ENCODE data around the gene TMEM207.

The TMEM207 gene

DNA sequence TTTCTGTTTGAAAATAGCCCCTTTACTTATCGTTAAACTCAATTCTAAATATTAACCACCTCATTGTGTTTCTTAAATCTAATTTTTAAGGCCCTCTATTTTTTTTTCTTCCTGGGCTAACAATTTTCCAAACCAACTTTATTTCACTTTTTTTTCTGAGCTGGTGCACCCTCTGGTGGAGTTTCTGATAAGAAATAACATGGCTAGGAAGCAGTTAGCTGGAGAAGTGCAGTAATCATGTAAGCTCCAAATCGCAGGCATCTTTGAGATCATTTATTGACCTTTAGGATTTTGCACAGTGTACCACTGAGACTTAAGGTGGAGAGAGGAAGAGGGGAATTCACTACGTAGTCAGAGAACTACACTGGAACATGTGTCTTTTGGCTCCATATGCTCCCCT is 6.4 kb downstream of the TMEM207 start:
- DNase-seq, result no peak

DNA sequence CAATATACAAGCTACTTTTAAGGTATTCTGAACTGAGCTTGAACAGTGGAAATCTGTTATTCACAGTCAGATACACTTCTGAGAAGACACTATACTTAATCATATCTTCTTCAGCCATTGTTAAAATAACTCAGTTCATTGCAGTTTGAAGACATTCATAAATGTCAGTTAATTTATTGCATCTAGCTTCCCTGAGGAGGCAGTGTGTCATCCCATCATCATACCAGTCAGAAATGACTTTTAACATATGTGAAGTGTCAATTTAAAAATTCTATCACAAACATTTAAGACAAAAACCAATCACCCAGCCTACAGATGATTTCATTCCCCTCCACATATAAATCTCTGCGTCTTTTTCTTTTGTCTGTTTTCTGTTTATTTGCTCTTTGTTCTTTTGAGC is 7.5 kb downstream of the TMEM207 start:
- no peak for DNase-seq

DNA sequence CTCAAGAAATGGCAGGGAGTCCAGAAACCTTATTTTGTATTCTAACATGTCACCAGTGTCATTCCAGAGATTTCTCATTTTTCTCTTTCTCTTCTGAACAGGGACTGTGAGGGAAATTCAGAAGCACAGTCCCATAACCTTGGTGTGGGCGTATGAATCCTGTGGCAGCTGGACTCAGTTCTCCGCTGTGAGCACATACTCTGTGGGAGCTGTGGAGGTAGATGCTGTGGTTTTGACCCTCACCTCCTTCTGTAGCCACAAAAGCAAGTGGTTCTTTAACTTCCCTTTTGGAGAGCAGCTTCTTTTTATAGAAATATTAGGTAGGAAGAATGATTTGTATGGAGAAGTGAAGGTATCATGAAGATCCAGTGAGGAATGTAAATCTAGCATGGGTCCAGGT is 13.4 kb downstream of the TMEM207 start:
- DNase-seq, result no peak

DNA sequence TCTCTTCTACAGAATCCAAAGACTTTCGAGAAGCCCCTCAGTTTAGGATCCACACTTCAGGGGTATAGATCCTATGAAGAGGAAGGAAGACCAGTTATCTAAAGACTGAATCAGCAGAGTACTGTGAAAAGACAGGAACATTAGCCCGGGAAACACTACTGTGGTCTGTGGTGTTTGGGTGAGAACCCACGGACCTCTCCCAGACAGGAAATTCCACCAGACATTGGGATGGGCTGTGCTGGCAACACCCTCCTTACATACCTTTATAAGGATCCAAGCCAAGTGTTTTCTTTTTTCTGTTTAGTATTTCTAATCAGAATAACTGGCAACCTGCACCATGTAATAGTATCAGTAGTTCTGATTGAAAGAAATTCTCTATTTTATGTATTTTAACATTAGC is 14.1 kb downstream of the TMEM207 start:
- DNase-seq, result no peak

DNA sequence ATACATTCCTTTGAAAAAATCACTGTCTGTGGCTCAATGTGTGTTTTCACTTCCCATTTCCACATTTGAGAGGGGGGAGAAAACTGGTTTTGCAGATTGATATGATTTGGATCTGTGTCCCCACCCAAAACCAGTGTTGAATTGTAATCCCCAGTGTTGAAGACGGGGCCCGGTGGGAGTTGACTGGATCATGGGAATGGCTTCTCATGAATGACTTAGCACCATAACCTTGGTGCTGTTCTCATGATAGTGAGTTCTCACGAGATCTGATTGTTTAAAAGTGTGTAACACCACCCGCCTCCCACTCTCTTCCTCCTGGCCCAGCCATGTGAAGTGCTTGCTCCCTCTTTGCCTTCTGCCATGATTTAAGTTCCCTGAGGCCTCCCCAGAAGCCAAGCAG is 16.1 kb downstream of the TMEM207 start:
- no peak for DNase-seq

DNA sequence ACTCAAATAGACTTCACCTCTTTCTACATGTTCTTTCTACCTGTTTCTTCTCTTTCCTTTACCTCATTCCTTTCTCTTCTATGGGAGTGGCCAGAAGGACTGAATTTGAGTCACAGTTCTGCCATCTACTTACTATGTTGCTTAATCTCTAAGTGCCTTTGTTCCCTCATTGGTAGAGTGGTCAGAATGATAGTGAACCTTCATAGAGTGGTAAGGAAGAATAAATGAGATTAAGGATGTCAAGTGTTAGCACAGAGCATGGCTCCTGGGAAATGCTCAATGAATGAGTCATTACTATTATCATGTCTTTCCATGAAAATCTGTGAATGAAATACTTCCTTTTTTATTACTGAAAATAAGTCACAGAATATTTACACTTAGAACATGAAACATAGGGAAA is 17.5 kb downstream of the TMEM207 start:
- DNase-seq, result no peak

DNA sequence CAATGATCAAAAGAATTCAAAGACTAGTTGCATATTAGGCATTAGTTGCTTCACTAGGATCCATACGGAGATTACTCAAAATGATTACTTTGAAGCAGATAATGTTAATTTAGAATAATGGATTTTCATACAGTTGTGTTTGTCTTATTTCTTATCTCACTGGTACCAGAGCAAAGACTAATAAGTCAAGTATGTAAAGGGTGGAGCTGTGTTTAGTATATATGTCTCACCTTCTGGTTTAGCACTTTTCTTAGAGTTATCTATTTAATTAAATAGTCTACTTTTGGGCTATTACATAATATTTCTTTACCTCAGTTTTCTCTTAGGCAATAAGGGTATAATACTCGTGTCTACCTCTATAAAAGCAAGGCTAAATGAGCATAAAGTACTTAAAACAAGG is 18.8 kb downstream of the TMEM207 start:
- DNase-seq, result no peak

DNA sequence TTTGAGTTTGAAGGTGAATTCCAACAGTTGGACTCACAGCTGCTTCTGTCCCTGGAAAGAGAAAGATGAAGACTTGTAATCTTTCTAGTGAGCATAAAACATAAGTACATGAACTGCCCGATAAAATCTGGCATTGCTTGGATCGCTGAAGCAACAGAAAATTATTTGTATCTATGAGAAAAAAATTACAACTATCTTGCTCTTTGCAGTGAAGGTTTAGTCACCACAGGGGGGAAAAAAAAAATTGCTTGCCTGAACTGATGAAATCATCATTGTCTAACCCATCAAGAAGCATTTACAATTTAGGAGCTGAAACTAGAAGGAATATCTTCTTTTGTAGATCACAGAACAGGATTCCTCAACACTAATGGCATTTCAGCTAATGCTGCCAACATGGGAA is 20.0 kb downstream of the TMEM207 start:
- DNase-seq, result no peak

DNA sequence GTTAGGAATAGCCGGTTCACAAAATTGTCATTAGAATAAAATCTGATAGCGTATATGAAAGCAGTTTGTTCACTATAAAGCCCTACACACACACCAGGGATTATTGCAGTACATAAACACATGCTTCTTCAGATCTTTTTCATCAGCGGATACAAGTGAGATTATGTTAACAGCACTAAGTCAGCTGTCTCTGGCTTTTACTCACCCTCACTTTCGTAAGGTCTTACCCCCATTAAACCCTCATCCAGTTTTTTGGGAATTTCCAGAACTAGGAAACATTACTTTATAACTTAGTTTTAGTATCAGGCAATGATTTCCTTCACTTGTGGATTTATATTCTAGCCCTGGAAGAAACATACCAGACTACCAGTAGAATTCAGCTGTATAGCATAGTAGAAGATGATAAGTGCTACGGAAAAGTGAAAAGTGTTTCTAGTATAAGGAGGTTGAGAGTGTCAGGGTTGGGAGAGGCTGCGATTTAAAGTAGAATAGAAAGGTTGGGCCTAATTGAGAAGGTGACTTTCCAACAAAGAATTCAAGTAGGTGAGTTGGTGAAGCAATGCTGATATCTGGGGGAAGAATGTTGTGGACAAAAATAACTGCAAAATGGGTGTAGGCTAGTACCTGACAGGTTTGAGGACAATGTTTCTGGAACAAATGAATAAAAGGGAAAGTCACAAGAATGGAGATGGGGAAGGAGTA is 22.7 kb downstream of the TMEM207 start:
- no peak for DNase-seq

DNA sequence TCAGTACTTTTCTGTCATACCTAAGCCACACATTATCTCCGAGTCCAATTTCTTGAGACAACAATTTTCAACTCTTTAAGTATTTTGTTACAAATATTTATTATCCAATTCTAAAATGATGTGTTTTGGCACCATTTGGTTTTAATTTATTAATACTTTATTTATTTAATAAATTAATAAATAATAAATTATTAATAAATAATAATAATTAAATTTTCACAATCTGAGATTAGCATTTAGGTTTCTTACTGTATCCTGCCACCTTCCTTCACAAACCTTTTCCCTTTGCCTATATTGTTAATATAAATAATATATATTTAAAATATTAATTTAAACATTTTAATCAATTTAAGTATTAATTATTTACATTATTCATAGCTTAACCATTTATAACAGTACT is 23.9 kb downstream of the TMEM207 start:
- no peak for DNase-seq

DNA sequence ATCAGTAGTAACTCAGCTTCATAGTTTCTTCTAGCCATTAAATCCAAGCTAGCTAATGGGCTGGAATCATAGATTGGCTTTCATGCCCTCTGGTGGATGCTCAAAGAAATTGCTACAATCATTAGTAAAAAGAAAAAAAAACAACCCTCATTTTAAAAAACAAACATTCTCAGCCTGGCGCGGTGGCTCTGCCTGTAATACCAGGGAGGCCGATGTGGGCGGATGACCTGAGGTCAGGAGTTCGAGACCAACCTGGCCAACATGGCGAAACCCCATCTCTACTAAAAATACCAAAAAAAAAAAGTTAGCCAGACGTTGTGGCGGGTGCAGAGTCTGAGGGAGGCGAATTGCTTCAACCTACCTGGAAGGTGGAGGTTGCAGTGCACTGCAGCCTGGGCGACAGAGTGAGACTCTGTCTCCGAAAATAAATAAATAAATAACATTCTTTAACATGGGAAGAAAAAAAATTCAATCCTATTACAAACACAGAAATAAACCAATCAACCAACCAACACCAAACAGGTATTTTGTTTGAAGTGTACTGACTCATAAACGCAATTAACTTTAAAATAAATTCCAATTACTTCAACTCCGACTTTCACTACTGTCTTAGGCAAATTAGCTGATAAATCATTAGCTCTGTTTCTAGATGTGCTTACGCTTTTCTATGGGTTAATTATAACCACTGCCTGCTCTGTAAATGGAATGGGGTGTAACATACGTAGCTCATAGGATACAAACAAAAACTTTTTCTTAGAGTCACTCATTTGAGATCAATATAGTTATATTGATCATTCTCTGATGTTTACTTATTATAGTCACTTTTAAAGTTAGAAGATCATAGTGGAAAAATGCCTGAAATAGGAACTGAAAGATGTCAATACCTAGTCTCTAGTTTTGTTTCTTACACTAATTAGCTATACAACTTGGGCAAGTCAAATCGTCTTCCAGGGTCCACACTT is 24.9 kb downstream of the TMEM207 start:
- DNase-seq, result peak; percentile 34

DNA sequence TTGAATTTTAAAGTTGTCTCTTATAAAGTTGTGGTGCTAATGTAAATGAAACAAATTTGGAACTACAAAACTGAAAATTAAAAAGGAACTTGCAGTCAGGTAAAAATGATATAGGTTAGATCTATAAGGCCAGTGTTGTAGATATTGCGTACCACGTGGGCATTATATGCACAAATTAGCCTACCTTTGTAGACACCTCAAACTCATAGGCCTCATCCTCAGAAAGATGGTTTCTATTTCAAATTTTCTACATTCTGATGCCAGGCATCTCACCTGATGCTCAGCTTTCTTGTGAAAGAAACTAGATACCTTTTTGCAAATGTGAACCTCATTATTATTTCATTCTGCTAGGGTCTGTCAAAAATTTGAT is 25.6 kb downstream of the TMEM207 start:
- DNase-seq, result no peak

DNA sequence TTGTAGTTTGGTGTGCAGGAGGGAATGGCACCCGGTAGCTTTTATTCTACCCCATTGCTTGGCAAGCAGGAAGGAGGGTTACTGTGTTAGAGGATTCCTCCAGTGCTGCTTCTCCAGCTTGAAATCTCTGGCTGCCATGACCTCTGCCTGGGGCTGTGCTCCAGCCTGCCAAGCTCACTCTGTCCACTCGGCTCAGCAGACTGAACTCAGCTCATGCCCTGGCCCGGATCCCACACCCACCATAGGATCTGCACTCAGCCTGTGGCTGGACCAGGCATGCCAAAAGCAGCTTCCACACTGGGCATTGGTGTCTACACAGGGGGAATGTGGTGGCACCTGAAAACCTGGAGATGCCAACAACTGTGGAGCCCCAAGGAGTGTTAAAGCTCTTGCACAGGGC is 35.4 kb downstream of the TMEM207 start:
- DNase-seq, result no peak

DNA sequence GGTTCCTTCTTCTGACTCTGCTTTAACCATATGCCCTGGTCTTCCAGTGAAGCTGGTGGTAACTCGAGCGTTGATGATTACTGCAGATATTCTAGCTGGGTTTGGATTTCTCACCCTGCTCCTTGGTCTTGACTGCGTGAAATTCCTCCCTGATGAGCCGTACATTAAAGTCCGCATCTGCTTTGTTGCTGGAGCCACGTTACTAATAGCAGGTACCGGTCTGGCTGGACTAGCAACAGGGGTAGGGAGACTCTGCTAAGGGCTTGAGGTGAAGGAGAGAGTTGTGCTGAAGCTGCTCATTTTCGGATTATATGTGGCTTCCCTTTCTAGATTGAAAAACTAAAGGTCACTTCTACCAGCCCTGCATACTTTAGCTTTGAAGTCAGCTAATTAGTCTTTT is 45.0 kb downstream of the TMEM207 start:
- DNase-seq, result no peak

DNA sequence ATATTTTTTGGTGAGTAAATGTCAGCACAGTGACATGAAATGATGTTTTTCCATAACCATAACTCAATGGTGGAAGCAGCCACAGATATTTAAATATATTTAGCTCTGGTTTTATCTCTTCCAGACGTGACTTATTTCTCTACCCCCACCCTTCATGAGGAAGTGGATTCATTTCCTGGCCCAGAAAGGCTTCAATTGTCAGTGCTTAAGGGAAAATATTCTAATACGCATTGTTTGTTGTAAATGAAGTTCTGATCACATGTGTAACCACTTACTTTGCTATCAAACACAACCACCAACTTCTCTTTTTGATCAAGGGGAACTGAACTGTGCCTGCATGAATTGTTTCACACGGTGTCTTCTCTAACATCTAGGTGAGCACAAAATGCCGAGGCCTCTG is 47.7 kb downstream of the TMEM207 start:
- no peak for DNase-seq

DNA sequence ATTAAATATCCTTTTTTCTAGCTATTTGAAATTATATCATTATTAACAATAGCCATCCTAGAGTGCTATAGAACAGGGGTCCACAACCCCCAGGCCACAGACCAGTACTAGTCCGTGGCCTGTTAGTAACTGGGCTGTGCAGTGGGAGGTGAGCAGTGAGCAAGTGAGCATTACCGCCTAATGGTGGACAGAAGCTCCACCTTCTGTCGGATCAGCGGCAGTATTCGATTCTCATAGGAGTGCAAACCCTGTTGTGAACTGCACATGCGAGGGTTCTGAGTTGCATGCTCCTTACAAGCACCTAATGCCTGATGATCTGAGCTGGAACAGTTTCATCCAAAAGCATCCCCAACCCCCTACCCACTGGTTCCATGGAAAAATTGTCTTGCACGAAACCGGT is 50.0 kb downstream of the TMEM207 start:
- no peak for DNase-seq

DNA sequence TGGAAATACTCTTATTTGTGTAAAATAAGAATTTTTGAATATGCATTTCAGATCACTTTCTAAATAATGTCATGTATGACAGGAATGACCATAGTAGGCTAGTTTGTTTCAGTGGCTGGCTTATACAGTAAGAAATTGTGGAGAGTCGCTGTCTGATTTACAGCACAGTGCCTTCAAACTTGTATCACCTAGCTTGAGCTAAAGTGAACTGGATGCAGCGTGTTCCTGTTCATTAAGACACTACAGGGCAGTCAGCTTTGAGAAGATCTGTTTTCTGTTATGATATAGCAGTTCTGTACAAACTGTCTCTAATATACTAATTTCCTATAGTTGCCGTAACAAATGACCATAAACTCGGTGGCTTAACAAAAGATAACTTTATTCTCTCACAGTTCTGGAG is 51.8 kb downstream of the TMEM207 start:
- no peak for DNase-seq

DNA sequence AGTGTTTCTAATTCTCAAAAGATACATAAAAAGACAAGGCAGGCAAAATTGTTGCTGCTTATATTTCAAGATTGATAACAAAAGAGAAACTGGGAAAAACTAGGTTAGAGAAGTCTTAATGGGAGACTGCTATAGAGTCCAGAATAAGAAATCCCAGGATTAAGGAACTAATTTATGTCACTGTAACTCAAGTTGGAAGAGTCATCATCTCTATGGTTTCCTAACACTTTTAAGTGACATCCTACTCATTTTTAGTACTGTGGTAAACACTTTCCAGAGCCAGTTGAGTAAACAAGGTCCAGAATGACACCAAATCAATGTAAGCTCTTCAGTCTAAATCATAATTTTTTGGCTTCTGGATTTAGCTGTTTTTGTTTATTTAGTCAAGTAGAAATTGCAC is 53.7 kb downstream of the TMEM207 start:
- DNase-seq, result no peak

DNA sequence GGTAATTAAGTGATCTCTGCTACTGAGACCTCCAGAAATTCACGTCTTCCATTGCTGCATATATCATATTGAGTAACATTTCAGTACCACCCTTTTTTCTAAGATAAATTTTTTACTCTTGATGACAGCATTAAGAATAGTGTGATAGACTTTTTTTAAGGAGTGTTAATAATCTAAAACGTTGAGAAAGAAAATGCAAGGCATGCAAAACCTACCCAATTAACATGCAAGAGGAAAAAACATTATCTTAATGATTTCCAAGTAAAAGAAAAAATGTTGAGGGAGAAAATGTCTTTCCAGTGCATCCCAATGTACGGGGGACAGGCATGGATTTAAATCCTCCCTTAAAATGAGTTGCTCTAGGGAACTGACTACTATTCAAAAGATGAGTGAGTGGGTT is 61.0 kb downstream of the TMEM207 start:
- no peak for DNase-seq

DNA sequence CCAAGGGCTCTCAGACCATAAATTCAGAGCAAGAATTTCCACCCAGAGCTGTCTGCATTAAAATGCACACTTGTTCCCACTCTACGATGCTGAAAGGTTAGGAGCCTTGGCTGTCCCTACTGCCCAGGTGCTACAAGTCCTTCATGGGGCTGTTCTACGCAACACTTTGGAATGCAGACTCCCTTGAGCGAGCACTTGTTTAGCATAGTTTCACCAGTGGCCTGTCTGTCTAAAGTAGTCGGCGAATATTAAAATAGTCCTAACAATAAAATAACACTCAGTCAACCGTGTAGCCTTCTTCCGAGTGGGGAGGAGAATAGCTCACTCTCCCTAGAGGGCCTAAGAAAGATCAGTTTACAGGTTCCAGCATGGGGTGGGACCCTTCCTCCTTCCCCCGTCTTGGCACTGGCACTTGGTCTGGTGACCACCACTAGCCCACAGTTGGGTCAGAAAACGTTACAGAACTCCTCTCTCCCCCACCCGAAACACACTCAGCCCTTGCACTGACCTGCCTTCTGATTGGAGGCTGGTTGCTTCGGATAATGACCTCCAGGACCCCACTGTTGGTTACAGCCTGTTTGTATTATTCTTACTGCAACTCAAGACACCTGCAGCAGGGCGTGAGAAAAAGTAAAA is 62.0 kb downstream of the TMEM207 start, which contains the start of gene CLDN16:
CLDN16 (plus strand) TSS at position 586 of the 636 bp plus-strand sequence. CDS start 167 bp downstream, outside the sequence.
- no peak for DNase-seq

DNA sequence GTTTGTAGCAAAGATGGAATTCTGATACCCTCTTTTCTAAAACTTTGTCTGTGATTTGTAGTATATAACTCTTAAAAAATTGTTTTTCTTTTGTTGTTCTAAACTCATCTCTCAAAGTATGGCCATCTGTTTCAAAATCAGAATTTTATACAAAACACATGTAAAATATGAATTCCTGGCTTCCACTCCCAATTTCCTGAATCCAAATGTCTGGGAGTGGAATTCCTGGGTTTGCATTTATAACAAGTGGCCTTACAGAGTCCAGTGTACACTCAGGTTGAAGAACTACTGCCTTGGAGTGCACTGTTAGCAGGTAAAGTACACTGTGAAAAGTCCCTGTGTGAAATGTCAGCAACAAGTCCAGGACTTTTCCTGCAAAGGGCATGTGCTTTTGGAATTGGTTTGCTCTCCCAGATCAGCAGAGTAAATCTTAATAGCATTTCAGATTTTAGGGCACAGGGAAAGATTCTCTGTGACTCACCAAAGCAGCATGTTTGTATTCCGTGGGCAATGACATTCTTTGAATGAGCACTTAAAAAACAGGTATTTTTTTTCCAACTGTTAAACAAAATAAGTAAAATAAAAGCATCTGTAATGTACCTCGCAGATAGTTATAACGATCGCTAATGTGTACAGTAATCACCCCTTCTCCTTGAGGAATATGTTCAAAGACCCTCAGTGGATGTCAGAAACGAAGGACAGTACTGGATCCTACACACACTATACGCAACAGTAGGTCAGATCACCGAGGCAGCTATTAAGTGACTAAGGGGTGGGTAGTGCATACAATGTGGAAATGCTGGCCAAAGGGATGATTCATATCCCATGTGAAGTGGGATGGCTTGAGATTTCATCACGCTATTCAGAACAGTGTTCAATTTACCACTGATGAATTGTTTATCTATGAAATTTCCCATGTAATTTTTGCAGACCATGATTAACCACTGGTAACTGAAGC is 63.7 kb downstream of the TMEM207 start:
- no peak for DNase-seq

DNA sequence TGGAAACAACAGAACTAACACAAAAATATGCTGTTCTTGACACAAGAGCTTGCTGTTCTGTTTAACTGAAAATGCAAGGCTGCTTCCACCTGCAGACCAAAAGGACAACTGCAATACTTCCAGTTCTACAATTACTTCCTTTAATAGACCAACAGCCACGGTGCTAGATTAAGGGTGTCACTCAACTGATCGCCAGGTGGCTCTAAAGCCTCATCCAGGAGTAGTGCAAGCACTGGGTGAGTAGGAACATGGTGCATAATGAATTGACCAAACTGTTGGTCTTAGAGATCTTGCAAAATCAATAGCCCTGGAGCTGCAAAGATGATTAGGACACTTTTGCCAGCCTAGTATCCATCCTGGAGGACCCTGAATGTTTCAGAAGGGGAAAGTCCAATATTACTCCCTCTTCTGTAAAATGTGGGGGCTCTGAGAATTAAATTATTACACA is 65.4 kb downstream of the TMEM207 start:
- DNase-seq, result peak; percentile 11

DNA sequence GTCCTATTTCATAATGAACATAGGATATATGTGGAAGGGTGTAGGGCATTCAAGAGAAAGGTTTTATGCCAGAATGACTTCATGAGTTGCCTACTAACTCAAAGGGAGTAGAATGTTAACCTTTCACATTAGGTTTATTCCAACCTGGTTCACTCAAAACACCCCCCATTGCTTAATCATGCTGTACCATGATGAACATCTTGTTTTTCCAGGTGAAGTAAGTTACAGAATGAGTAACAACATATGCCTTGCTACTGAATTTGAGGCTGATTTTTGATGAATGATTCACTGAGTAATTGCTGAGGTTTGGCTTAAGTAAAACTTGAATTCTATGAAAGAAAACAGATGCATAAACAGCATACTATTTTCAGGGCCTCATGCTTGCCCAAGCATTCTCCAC is 67.6 kb downstream of the TMEM207 start:
- DNase-seq, result no peak

Data from NCI-H748 treated with DMSO at 0.1 percent for 48 hours (cell line).